ENCODE results near the gene B4GALT2. TPM values are rescaled to one million over a fixed set of nuclear protein-coding genes. Genes with fewer than 3 reads are reported as not detected.

Gene B4GALT2
- polyA plus RNA-seq, 6 donors from 2014 or later: 0.16 to 1.6 (median 0.37) TPM; not detected in 1

- no peaks in the 10 kb centered on the region for H3K27me3 Mint-ChIP-seq
- peak overlapping the region in 3 of 6 donors; percentile 15 to 96 (median 89) for H3K27ac Mint-ChIP-seq
- H3K4me1 Mint-ChIP-seq: peaks cover 24 to 38% (median 36%) of the 10 kb centered on the region in 3 donors
- H3K9me3 Mint-ChIP-seq: no peaks in the 10 kb centered on the region
- no peak for DNase-seq
- ATAC-seq (ENCODE audit: low read depth in 2 of 2): no peak
- H3K36me3 Mint-ChIP-seq: no peaks in the 10 kb centered on the region
- H3K4me3 Mint-ChIP-seq: peak overlapping the region; percentile 91 to 98 (median 95)
Observed at GRCh38 chr1:43990271-43991199, 11.5 kb downstream of the B4GALT2 start.

DNA sequence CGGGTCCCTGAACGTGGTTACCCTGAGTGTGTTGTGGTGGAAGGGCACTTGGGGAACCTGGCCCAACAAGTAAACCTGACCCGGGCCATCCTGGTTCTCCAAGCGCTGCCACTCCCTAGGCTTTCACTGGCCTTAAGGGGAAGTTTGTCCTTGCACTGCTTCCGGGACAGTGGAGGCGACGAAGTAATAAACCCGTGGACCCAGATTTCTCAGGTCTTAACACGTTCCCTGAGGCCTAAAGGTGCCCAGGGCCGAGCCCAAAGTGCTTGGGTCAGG is 12.1 kb downstream of the B4GALT2 start:
- Mint-ChIP-seq H3K4me3 (peak overlapping the region; percentile 91 to 98 (median 95)), H3K4me1 (peaks cover 24 to 38% (median 36%) of the 10 kb centered on the region in 3 donors), H3K36me3 (no peaks in the 10 kb centered on the region), H3K27ac (peak overlapping the region in 4 of 6 donors; percentile 69 to 96 (median 92)), H3K9me3 (no peaks in the 10 kb centered on the region), H3K27me3 (no peaks in the 10 kb centered on the region)
- DNase-seq (no peak), ATAC-seq (ENCODE audit: low read depth in 2 of 2) (no peak)

GRCh38 chr1:43991476-43992231 is 12.6 kb downstream of the B4GALT2 start, which contains the start of gene CCDC24:
CCDC24 (plus strand) TSS chr1:43991599; CDS start chr1:43991879, 280 bp downstream.
- DNase-seq (peak; percentile 77), ATAC-seq (ENCODE audit: low read depth in 2 of 2) (peak; percentile 85)
- peak within 1 kb of the TSS; percentile 91 to 98 (median 95) for H3K4me3 Mint-ChIP-seq
- no peaks in the 10 kb centered on the region for H3K36me3 Mint-ChIP-seq
- peak within 1 kb of the TSS; percentile 69 to 96 (median 90) for H3K27ac Mint-ChIP-seq
- H3K4me1 Mint-ChIP-seq: peaks cover 24 to 38% (median 36%) of the 10 kb centered on the region in 3 donors
- no peaks in the 10 kb centered on the region for H3K9me3 Mint-ChIP-seq
- H3K27me3 Mint-ChIP-seq: no peaks in the 10 kb centered on the region

- Mint-ChIP-seq H3K27me3 (no peaks in the 10 kb centered on the region), H3K27ac (peak overlapping the region in 3 of 6 donors; percentile 39 to 89 (median 56)), H3K36me3 (no peaks in the 10 kb centered on the region), H3K4me3 (peak overlapping the region; percentile 91 to 98 (median 95)), H3K4me1 (peaks cover 24 to 38% (median 36%) of the 10 kb centered on the region in 3 donors), H3K9me3 (no peaks in the 10 kb centered on the region)
- DNase-seq (no peak), ATAC-seq (ENCODE audit: low read depth in 2 of 2) (no peak)
Observed at GRCh38 chr1:43992232-43992995, 13.4 kb downstream of the B4GALT2 start.

- Mint-ChIP-seq H3K36me3 (no peaks in the 10 kb centered on the region), H3K27ac (peak overlapping the region in 5 of 6 donors; percentile 67 to 89 (median 80)), H3K4me3 (peak overlapping the region; percentile 2 to 96 (median 92)), H3K27me3 (no peaks in the 10 kb centered on the region), H3K9me3 (no peaks in the 10 kb centered on the region), H3K4me1 (peaks cover 25 to 38% (median 36%) of the 10 kb centered on the region in 3 donors)
- ATAC-seq (ENCODE audit: low read depth in 2 of 2): peak; percentile 12 to 13
- DNase-seq: no peak
Observed at GRCh38 chr1:43993206-43993914, 14.3 kb downstream of the B4GALT2 start.

DNA sequence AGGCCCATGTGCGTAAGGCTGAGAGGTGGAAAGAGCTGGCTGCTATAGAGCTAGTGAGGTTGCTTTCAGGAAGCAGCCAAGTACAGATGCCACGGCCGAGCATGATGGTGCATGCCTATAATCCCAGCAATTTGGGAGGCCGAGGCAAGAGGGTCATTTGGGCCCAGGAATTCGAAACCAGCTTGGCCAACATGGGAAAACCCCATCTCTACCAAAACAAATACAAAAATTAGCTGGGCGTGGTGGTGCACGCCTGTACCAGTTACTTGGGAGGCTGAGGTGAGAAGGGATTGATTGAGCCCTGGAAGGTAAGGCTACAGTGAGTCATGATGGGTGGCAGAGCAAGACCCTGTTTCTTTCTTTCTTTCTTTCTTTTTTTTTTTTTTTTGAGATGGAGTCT is 15.1 kb downstream of the B4GALT2 start:
- Mint-ChIP-seq H3K4me1 (peaks cover 28 to 38% (median 36%) of the 10 kb centered on the region in 3 donors), H3K27me3 (no peaks in the 10 kb centered on the region), H3K36me3 (no peaks in the 10 kb centered on the region), H3K4me3 (peak overlapping the region in 4 of 8 donors; percentile 2 to 96 (median 93)), H3K27ac (no peak overlapping the region), H3K9me3 (no peaks in the 10 kb centered on the region)
- ATAC-seq (ENCODE audit: low read depth in 2 of 2) (no peak), DNase-seq (no peak)

DNA sequence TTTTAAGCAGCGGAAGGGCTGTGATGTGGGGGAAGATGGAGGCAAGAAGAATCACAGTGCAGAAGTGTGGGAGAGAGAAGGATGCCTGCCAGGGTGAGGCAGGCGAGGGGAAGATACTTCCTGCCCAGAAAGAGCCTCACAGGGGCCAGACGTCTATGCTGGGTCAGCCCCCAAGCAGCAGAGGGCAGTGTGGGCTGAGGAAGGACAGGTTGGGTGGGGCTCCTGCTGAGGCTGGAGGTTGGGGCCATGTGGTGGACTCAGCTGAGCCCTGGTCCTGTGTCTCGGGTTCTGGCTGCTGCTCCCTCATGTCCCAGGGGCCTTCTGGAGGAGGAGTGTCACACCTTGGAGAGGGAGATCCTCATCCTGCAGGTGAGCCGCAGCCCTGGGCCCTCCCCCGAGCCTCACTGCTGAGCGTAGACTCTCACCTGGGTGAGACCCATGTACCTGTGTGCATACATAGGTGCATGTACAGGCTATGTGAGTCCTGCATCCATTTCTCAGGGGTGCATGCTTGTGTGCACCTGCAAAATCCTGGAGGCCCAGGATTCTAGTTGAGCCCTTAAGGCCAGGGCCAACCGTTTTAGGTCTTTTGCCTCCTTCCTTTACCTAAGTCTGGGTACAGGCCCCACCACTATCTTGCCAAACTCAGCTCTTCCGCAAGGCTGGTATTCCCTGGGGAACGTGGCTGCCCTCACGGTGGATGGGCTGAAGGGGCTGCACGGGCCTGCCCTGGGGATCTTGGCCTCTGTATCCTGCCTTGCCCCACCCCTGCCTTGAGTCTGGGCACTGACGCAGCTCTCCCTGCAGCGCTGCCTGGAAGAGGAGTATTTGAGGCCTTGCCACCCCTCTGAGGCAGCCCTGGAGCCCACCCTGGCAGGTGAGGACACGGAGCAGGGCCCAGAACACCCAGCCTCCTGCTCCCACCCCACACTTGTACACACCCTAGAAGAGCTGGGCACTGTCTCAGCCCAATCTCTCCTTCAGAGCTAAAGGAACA is 16.1 kb downstream of the B4GALT2 start:
- peak overlapping the region in 1 of 8 donors; percentile 44 for H3K4me3 Mint-ChIP-seq
- no peaks in the 10 kb centered on the region for H3K36me3 Mint-ChIP-seq
- no peak for DNase-seq
- peak overlapping the region in 1 of 6 donors; percentile 74 for H3K27ac Mint-ChIP-seq
- no peaks in the 10 kb centered on the region for H3K9me3 Mint-ChIP-seq
- no peak for ATAC-seq (ENCODE audit: low read depth in 2 of 2)
- peaks cover 28 to 38% (median 36%) of the 10 kb centered on the region in 3 donors for H3K4me1 Mint-ChIP-seq
- no peaks in the 10 kb centered on the region for H3K27me3 Mint-ChIP-seq

GRCh38 chr1:43995984-43996732 is 17.1 kb downstream of the B4GALT2 start:
- H3K4me1 Mint-ChIP-seq: peaks cover 28 to 33% (median 32%) of the 10 kb centered on the region in 3 donors
- peak overlapping the region in 1 of 6 donors; percentile 8 for H3K27ac Mint-ChIP-seq
- ATAC-seq (ENCODE audit: low read depth in 2 of 2): no peak
- H3K4me3 Mint-ChIP-seq: peak overlapping the region in 1 of 8 donors; percentile 63
- no peaks in the 10 kb centered on the region for H3K9me3 Mint-ChIP-seq
- H3K27me3 Mint-ChIP-seq: peaks cover 0 to 3% (median 0%) of the 10 kb centered on the region in 3 donors
- no peaks in the 10 kb centered on the region for H3K36me3 Mint-ChIP-seq
- no peak for DNase-seq

DNA sequence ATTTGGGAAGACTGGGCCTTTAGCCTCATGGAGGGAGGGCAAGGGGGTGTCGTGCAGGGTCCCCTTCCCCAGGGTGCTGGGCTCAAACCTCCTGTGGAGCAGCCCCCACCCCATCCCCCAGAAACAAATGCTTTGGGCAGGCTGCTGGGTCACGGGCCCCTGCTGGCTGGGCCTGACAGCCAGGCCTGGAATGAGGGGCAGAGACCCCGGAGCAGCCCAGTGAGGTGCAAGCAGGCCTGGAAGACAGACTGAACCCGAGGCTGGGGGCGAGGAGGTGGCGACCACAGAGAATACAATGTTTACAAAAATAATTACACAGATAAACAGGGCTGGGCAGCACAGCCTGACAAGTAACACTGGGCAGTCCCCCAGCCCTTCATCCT is 17.7 kb downstream of the B4GALT2 start:
- H3K4me3 Mint-ChIP-seq: no peak overlapping the region
- H3K27me3 Mint-ChIP-seq: peaks cover 0 to 6% (median 0%) of the 10 kb centered on the region in 3 donors
- peak overlapping the region in 1 of 6 donors; percentile 8 for H3K27ac Mint-ChIP-seq
- H3K4me1 Mint-ChIP-seq: peaks cover 27 to 28% (median 28%) of the 10 kb centered on the region in 3 donors
- H3K36me3 Mint-ChIP-seq: no peaks in the 10 kb centered on the region
- no peak for DNase-seq
- H3K9me3 Mint-ChIP-seq: no peaks in the 10 kb centered on the region
- no peak for ATAC-seq (ENCODE audit: low read depth in 2 of 2)

DNA sequence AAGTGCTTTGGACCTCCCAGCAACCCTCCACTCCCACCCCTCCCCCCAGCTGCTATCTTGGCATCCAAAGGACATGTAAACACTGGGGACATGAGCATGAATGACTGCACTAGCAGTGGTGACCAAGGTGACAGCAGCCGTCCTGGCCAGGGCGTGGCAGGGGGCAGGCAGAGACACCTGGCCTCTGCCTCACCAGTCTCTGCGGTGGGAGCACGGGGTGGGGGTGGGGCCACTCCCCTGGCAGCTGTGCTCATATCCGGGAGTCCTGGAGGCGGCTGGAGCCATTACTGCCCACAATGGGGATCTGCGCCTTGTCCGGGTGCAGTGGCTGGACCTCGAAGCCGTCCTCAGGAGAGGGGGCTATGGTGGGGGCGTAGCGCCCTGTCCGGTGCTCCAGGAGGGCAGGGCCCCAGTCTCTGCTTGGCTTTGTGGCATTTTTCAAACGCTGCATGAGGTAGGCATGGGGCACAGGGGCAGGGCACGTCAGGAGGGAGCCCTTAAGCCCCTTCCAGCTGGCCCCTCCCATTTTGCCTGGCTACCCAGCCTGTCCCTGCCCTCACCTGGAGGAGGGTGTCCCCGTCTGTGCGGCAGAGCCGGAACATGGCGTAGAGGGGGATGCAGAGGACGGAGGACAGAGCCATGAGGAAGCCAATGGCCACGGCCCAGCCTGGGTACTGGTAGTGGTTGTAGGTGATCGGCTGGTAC is 18.4 kb downstream of the B4GALT2 start:
- peaks cover 0 to 13% (median 0%) of the 10 kb centered on the region in 3 donors for H3K27me3 Mint-ChIP-seq
- no peaks in the 10 kb centered on the region for H3K9me3 Mint-ChIP-seq
- DNase-seq (no peak), ATAC-seq (ENCODE audit: low read depth in 2 of 2) (no peak)
- no peaks in the 10 kb centered on the region for H3K36me3 Mint-ChIP-seq
- H3K27ac Mint-ChIP-seq: no peak overlapping the region
- H3K4me3 Mint-ChIP-seq: peak overlapping the region in 1 of 8 donors; percentile 9
- H3K4me1 Mint-ChIP-seq: peaks cover 20 to 23% (median 23%) of the 10 kb centered on the region in 3 donors
